SK-N-SH (cell line): Measurements from ENCODE around the gene PPP1R9B. TPM values are rescaled to one million over a fixed set of nuclear protein-coding genes. Genes with fewer than 3 reads are reported as not detected.

Experiments
- CTCF ChIA-PET: fragments of 300-600, 350-600 bp; formaldehyde crosslinking; extraction: SDS; loops from one replicate; lab custom pipeline; 2021; lab: Yijun Ruan, JAX
- POLR2A ChIA-PET: fragments of 350-600 bp; sonication (Branson Sonifier 250); formaldehyde crosslinking; extraction: SDS; loops from one replicate; lab custom pipeline; 2020; ENCODE audit warnings: antibody characterized with exemption, inconsistent platforms; lab: Yijun Ruan, JAX
- DNase-seq: peaks from one replicate; pipeline ENCODE4 v3.0.0; 2012
- H2AFZ ChIP-seq: fragments of 200-600 bp; sonication (generic); 2 replicates; pipeline ENCODE4 v1.8.1; 2016; ENCODE audit warnings: antibody characterized with exemption, mild to moderate bottlenecking, low read depth
- H3F3A ChIP-seq: fragments of 200-600 bp; sonication (generic); replicated peaks from 2 replicates; pipeline ENCODE3; 2016; ENCODE audit warnings: antibody characterized with exemption, mild to moderate bottlenecking; ENCODE audit not compliant: insufficient read depth
- H3K27ac ChIP-seq, 2 experiments: fragments of 200-500 bp in 1 of 2; fragments of 200-600 bp in 1 of 2; sonication (Bioruptor generic) in 1 of 2; sonication (generic), shearing (Covaris generic) in 1 of 2; 2 replicates each; pipeline versions ENCODE4 v1.5.1 to v1.6.1; 2014 to 2016; ENCODE audit warnings: low read depth in 2 of 2, inconsistent platforms in 1 of 2, low read length in 1 of 2, mild to moderate bottlenecking in 1 of 2, mixed read lengths in 1 of 2
- H3K27me3 ChIP-seq: fragments of 200-600 bp; sonication (generic), shearing (Covaris generic); 2 replicates; pipeline ENCODE4 v1.6.1; 2016; ENCODE audit warnings: mixed run types; ENCODE audit not compliant: insufficient read depth
- H3K36me3 ChIP-seq, 2 experiments: fragments of 200-500 bp in 1 of 2; fragments of 200-600 bp in 1 of 2; sonication (Bioruptor generic) in 1 of 2; sonication (generic) in 1 of 2; replicated peaks in 1 of 2; 2 replicates each; pipeline versions ENCODE3 to v1.5.1; 2014 to 2016; ENCODE audit warnings: low read length in 1 of 2, mild to moderate bottlenecking in 1 of 2; ENCODE audit not compliant: insufficient read depth in 2 of 2, control insufficient read depth in 1 of 2
- H3K4me1 ChIP-seq, 2 experiments: fragments of 200-500 bp in 1 of 2; fragments of 200-600 bp in 1 of 2; sonication (Bioruptor generic) in 1 of 2; sonication (generic), shearing (Covaris generic) in 1 of 2; 2 replicates each; pipeline versions ENCODE4 v1.5.1 to v1.6.1; 2014 to 2016; ENCODE audit warnings: low read depth in 1 of 2, low read length in 1 of 2, mixed run types in 1 of 2; ENCODE audit not compliant: insufficient read depth in 2 of 2, control insufficient read depth in 1 of 2
- H3K4me2 ChIP-seq: fragments of 200-600 bp; sonication (generic), shearing (Covaris generic); 2 replicates; pipeline ENCODE4 v1.6.1; 2017; ENCODE audit warnings: mixed run types
- H3K4me3 ChIP-seq, 2 experiments: fragments of 200-500 bp in 1 of 2; fragments of 200-600 bp in 1 of 2; sonication (Bioruptor generic) in 1 of 2; sonication (generic), shearing (Covaris generic) in 1 of 2; 2 replicates each; pipeline versions ENCODE4 v1.5.1 to v1.8.1; 2014 to 2016; ENCODE audit warnings: low read depth in 2 of 2, inconsistent platforms in 1 of 2, low read length in 1 of 2, mild to moderate bottlenecking in 1 of 2, mixed read lengths in 1 of 2, moderate library complexity in 1 of 2
- H3K79me2 ChIP-seq: fragments of 200-600 bp; sonication (generic); 2 replicates; pipeline ENCODE4 v1.8.1; 2017; ENCODE audit warnings: mild to moderate bottlenecking; ENCODE audit not compliant: insufficient read depth
- H3K9ac ChIP-seq: fragments of 200-600 bp; sonication (generic); 2 replicates; pipeline ENCODE4 v1.6.1; 2017; ENCODE audit warnings: mixed run types
- H3K9me2 ChIP-seq: fragments of 200-600 bp; sonication (generic); 2 replicates; pipeline ENCODE4 v1.6.1; 2017; ENCODE audit warnings: mixed run types
- H3K9me3 ChIP-seq: fragments of 200-600 bp; sonication (generic); 2 replicates; pipeline ENCODE4 v1.6.1; 2017; ENCODE audit warnings: mixed run types, mild to moderate bottlenecking, moderate library complexity
- H4K20me1 ChIP-seq: fragments of 200-600 bp; sonication (generic); 2 replicates; pipeline ENCODE4 v1.6.1; 2017; ENCODE audit warnings: mild to moderate bottlenecking, mixed run types; ENCODE audit not compliant: insufficient read depth
- GABPA ChIP-seq: IDR thresholded peaks from 2 replicates; pipeline ENCODE4 v1.4.0; 2012; ENCODE audit warnings: low read depth, mild to moderate bottlenecking
- RFX5 ChIP-seq: IDR thresholded peaks from 2 replicates; pipeline ENCODE4 v1.6.1; 2012; ENCODE audit warnings: mild to moderate bottlenecking, improper control_type of control experiment, low read length
- TEAD4 ChIP-seq: IDR thresholded peaks from 2 replicates; pipeline ENCODE4 v1.4.0; 2012; ENCODE audit warnings: mild to moderate bottlenecking, borderline replicate concordance; ENCODE audit not compliant: insufficient read depth
- YY1 ChIP-seq: IDR thresholded peaks from 2 replicates; pipeline ENCODE4 v1.4.0; 2012; ENCODE audit warnings: low read depth, mild to moderate bottlenecking
- WGBS: methylation state at CpG from one replicate; pipeline ENCODE4 v1.1.6; 2017; ENCODE audit warnings: low lambda C conversion rate; 5-methylcytosine and 5-hydroxymethylcytosine counted together
- polyA plus RNA-seq, 3 experiments: library from polyadenylated mRNA; depleted of rRNA; stranded (reverse); fragments of >200 nt; gene quantifications; 2 replicates each; pipeline ENCODE4 v1.2.3, GENCODE V29; 2012
- TF ChIP-seq, protein P1 (sequence below): fragments of 200-600 bp; sonication (generic); IDR thresholded peaks from 2 replicates; pipeline ENCODE4 v1.6.1; 2017; ENCODE audit warnings: antibody characterized with exemption, mild to moderate bottlenecking, moderate library complexity
- TF ChIP-seq, protein P2 (sequence below): IDR thresholded peaks from 2 replicates; pipeline ENCODE4; 2012

Gene PPP1R9B
- polyA plus RNA-seq, 1 of the 3 experiments (the other 2 are of a cell fraction), result 35.2 TPM

DNA sequence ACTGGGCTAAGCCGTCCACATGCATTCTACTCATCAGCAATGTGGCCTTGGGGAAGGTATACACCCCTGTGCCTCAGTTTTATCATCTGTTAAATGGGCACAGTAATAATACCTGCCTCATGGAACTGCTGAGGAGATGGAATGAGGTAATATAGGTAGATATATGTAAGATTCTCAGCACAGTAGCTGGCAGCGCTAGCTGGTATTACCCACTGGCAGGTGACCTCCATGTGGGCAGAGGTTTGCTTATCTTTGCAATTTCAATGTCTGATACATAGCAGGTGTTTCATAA lies 14.2 kb upstream of the PPP1R9B start (continued):
- TF ChIP-seq, protein P1, sequence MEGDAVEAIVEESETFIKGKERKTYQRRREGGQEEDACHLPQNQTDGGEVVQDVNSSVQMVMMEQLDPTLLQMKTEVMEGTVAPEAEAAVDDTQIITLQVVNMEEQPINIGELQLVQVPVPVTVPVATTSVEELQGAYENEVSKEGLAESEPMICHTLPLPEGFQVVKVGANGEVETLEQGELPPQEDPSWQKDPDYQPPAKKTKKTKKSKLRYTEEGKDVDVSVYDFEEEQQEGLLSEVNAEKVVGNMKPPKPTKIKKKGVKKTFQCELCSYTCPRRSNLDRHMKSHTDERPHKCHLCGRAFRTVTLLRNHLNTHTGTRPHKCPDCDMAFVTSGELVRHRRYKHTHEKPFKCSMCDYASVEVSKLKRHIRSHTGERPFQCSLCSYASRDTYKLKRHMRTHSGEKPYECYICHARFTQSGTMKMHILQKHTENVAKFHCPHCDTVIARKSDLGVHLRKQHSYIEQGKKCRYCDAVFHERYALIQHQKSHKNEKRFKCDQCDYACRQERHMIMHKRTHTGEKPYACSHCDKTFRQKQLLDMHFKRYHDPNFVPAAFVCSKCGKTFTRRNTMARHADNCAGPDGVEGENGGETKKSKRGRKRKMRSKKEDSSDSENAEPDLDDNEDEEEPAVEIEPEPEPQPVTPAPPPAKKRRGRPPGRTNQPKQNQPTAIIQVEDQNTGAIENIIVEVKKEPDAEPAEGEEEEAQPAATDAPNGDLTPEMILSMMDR, result no peak
- no peak for TF ChIP-seq YY1

DNA sequence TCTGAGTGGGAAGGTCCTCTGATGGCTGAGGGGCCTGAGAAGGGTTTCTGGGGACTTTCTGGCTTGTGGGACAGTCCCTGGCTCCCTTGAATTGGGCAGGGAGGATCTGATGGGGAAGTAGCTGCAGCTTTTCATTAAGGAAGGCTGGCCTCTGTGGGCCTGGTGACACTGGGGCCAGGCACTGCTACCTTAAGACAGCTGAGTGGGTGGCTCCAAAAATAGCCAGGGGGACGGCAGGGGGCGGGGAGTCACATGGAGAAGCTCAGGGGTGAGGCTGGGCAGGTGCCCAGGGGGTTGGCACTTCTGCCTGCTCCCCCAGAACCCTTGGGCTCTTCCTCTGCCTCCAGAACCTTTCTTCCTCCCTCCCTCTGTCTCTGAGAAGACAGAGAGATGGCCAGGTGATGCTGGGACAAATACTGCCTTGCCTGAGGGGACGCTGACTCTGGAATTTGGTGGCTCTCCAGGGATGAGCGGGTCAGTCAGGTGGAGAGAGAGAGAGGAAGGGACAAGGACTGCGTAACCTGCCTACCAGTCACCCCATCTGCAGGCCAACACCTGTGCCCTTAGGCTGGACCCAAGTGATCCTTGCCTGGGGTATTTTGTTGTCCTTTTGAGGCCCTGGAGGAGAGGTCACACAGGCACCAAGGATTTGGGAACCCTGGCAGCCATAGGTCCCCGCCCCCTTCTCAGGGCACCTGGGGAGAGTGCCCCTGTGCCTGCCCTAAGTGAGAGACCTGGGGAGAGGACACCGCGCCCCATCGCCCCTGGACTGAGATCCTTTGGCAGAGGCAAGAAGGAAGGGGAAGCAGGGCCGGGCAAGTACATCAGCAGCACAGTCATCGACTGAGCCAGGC lies 13.6 kb upstream of the PPP1R9B start:
- Histone ChIP-seq H3K36me3 (no peaks in the 10 kb centered on the region), H3K9ac (no peak overlapping the region), H3K79me2 (no peaks in the 10 kb centered on the region), H2AFZ (no peak overlapping the region), H3K4me1 (peaks cover 3 to 12% of the 10 kb centered on the region in 2 experiments; a peak in 1 of 4 replicates), H3K4me3 (no peak overlapping the region), H3K4me2 (no peak overlapping the region), H4K20me1 (no peaks in the 10 kb centered on the region), H3K9me3 (no peaks in the 10 kb centered on the region), H3F3A (peaks cover 10% of the 10 kb centered on the region), H3K27me3 (no peaks in the 10 kb centered on the region), H3K27ac (no peak overlapping the region), H3K9me2 (no peaks in the 10 kb centered on the region)
- WGBS, result 79% methylated on average over 11 of the region's 11 CpGs
- ChIA-PET POLR2A (interaction anchor here (0.7 to 1.3 kb wide), 2 partner anchors 13 to 33 kb away, joined by 3 to 5 read pairs; no protein-coding TSS in a partner anchor), CTCF (interaction anchor here (0.9 to 17.0 kb wide), 12 partner anchors 9 to 134 kb away, joined by 3 to 517 read pairs (median 6); partner anchors contain the start of genes COL1A1 and TMEM92)
- DNase-seq, result no peak
- TF ChIP-seq, protein P2, sequence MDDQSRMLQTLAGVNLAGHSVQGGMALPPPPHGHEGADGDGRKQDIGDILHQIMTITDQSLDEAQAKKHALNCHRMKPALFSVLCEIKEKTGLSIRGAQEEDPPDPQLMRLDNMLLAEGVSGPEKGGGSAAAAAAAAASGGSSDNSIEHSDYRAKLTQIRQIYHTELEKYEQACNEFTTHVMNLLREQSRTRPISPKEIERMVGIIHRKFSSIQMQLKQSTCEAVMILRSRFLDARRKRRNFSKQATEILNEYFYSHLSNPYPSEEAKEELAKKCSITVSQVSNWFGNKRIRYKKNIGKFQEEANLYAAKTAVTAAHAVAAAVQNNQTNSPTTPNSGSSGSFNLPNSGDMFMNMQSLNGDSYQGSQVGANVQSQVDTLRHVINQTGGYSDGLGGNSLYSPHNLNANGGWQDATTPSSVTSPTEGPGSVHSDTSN, result no peak
- TF ChIP-seq TEAD4, result no peak
- TF ChIP-seq, protein P1, result no peak
- TF ChIP-seq RFX5, result no peak
- TF ChIP-seq GABPA, result no peak
